ENCODE measurements around the gene TCF12.

GRCh38 chr15:56886363-56886931 is 32.0 kb upstream of the TCF12 start:
- TF ChIP-seq EZH2 (IDR thresholded peaks at IDR 0.05) (no peak), CTCF (IDR thresholded peaks at IDR 0.05) (no peak), EZH2phosphoT487 (IDR thresholded peaks at IDR 0.05) (no peak)
